K562 (cell line): ENCODE measurements around the gene ECI2. TPM values are rescaled to one million over a fixed set of nuclear protein-coding genes. Genes with fewer than 3 reads are reported as not detected.

Experiments used
- ATAC-seq: fragments of 200-7000 bp; cut with Tn5 transposase; 3 replicates; pipeline ENCODE4 v1.9.1; 2020; ENCODE audit warnings: moderate library complexity
- BruUV-seq: library from RNA; stranded (reverse); fragments of 400-500 nt; replicated peaks from 2 replicates; lab custom pipeline; 2021; lab: Mats Ljungman, UMichigan
- CTCF ChIA-PET: fragments of 300-600 bp; formaldehyde crosslinking; extraction: SDS; loops from one replicate; lab custom pipeline; 2021; ENCODE audit warnings: low intra/inter-chr PET ratio; lab: Yijun Ruan, JAX
- POLR2A ChIA-PET: fragments of 300-600, 350-650 bp; sonication (Branson Sonifier 250); formaldehyde crosslinking; extraction: SDS; loops from one replicate; lab custom pipeline; 2021; ENCODE audit warnings: antibody characterized with exemption, inconsistent platforms; lab: Yijun Ruan, JAX
- DNase-seq, 4 experiments: peaks; one replicate each; pipeline versions ENCODE4 v3.0.0 to v3.0.0-alpha.2; 2011 to 2018; ENCODE audit warnings: low spot score in 3 of 4, mixed read lengths in 3 of 4; ENCODE audit errors: extremely low read depth in 1 of 4
- FAIRE-seq: peaks from 2 replicates; lab custom pipeline; 2011; peaks lifted over from hg19 to GRCh38; lab: Jason Lieb, UNC
- H2AFZ ChIP-seq: 2 replicates; pipeline ENCODE4 v1.6.0; 2011; ENCODE audit warnings: low read depth, low read length, control low read depth, inconsistent platforms
- H3K27ac ChIP-seq: fragments of 200-600 bp; 3 replicates; pipeline ENCODE4 v1.8.0; 2011; ENCODE audit warnings: low read depth, mild to moderate bottlenecking, control low read depth, inconsistent platforms, low read length, moderate library complexity, mixed read lengths; ENCODE audit errors: extremely low read depth
- H3K27me3 ChIP-seq, 2 experiments: fragments of 300-600 bp in 1 of 2; 2 replicates in 1 of 2; 3 replicates in 1 of 2; pipeline versions ENCODE4 v1.6.0 to v1.8.0; 2011; ENCODE audit warnings: inconsistent platforms in 2 of 2, low read length in 2 of 2, mild to moderate bottlenecking in 1 of 2, mixed read lengths in 1 of 2, moderate library complexity in 1 of 2; ENCODE audit not compliant: control insufficient read depth in 2 of 2, insufficient read depth in 2 of 2
- H3K36me3 ChIP-seq: fragments of 300-600 bp; 3 replicates; pipeline ENCODE4 v1.8.0; 2011; ENCODE audit warnings: mild to moderate bottlenecking, low read length, inconsistent platforms; ENCODE audit not compliant: control insufficient read depth, insufficient read depth
- H3K4me1 ChIP-seq, 2 experiments: fragments of 200-600 bp in 1 of 2; replicated peaks in 1 of 2; 2 replicates in 1 of 2; 3 replicates in 1 of 2; pipeline versions ENCODE4 v1.5.1 to v1.8.0; 2011; ENCODE audit warnings: inconsistent platforms in 2 of 2, low read length in 2 of 2, mild to moderate bottlenecking in 1 of 2, mixed read lengths in 1 of 2, moderate library complexity in 1 of 2; ENCODE audit not compliant: control insufficient read depth in 2 of 2, insufficient read depth in 2 of 2
- H3K4me2 ChIP-seq: 2 replicates; pipeline ENCODE4 v1.6.1; 2011; ENCODE audit warnings: low read length, control low read depth, inconsistent platforms, mixed read lengths; ENCODE audit not compliant: insufficient read depth
- H3K4me3 ChIP-seq: fragments of 200-600 bp; sonication (generic), shearing (Covaris generic); 2 replicates; pipeline ENCODE4 v1.5.1; 2016; ENCODE audit warnings: control low read depth, inconsistent platforms
- H3K79me2 ChIP-seq: fragments of 200-600 bp; 3 replicates; pipeline ENCODE4 v1.8.0; 2011; ENCODE audit warnings: low read length, inconsistent platforms; ENCODE audit not compliant: control insufficient read depth, insufficient read depth
- H3K9ac ChIP-seq, 2 experiments: 2 replicates each; pipeline versions ENCODE4 v1.6.0 to v1.6.1; 2011; ENCODE audit warnings: low read depth in 2 of 2, low read length in 2 of 2, control low read depth in 1 of 2, inconsistent platforms in 1 of 2, mild to moderate bottlenecking in 1 of 2, mixed read lengths in 1 of 2; ENCODE audit not compliant: insufficient read depth in 1 of 2
- H3K9me1 ChIP-seq: one replicate; pipeline ENCODE4 v1.6.0; 2011; ENCODE audit warnings: inconsistent platforms, mild to moderate bottlenecking, low read length, moderate library complexity; ENCODE audit not compliant: control insufficient read depth, insufficient read depth
- H3K9me3 ChIP-seq: replicated peaks from 2 replicates; pipeline ENCODE4 v1.5.1; 2011; ENCODE audit warnings: low read depth, low read length, inconsistent platforms; ENCODE audit not compliant: control insufficient read depth, insufficient read depth
- H4K20me1 ChIP-seq: replicated peaks from 2 replicates; pipeline ENCODE4 v1.6.1; 2011; ENCODE audit warnings: low read length, inconsistent platforms, mixed read lengths; ENCODE audit not compliant: control insufficient read depth, insufficient read depth
- E2F3 ChIP-seq: fragments of 250-450 bp; sonication (Bioruptor Pico); IDR thresholded peaks from 2 replicates; pipeline ENCODE4 v1.4.0; 2020; ENCODE audit warnings: mild to moderate bottlenecking
- FOXM1 ChIP-seq, 2 experiments: fragments of 450-650 bp in 1 of 2; sonication (generic) in 1 of 2; formaldehyde crosslinking in 1 of 2; IDR thresholded peaks; 2 replicates each; pipeline versions ENCODE4 v1.6.1 to v1.9.0; 2017 to 2022; ENCODE audit warnings: low read depth in 2 of 2, mild to moderate bottlenecking in 2 of 2, missing genetic modification reagents in 1 of 2, moderate library complexity in 1 of 2
- GABPA ChIP-seq: fragments of 200-800 bp; sonication (Bioruptor generic); conservative IDR thresholded peaks from 2 replicates; pipeline ENCODE4 v1.6.1; 2016; ENCODE audit warnings: low read depth, missing genetic modification characterization, missing compliant biosample characterization
- NR2F6 ChIP-seq: fragments of 450-650 bp; formaldehyde crosslinking; IDR thresholded peaks from 2 replicates; pipeline ENCODE4 v1.4.0; 2020; ENCODE audit warnings: mild to moderate bottlenecking
- RBM15 ChIP-seq: fragments of 200-400 bp; formaldehyde crosslinking; IDR thresholded peaks from 2 replicates; pipeline ENCODE4 v1.6.1; 2018; ENCODE audit warnings: mild to moderate bottlenecking, low read length, moderate library complexity; ENCODE audit not compliant: insufficient read depth
- TCF3 ChIP-seq: sonication (generic); formaldehyde crosslinking; IDR thresholded peaks from 2 replicates; pipeline ENCODE4 v1.4.0; 2020; ENCODE audit warnings: mild to moderate bottlenecking, missing genetic modification reagents
- TFE3 ChIP-seq: fragments of 450-650 bp; formaldehyde crosslinking; IDR thresholded peaks from 2 replicates; pipeline ENCODE4 v1.4.0; 2020; ENCODE audit warnings: mild to moderate bottlenecking, mixed read lengths
- THAP12 ChIP-seq: fragments of 250-450 bp; sonication (Bioruptor Pico); IDR thresholded peaks from 2 replicates; pipeline ENCODE4 v1.9.0; 2021; ENCODE audit warnings: mild to moderate bottlenecking, inconsistent platforms
- ZNF324 ChIP-seq: fragments of 250-450 bp; sonication (Bioruptor Pico); IDR thresholded peaks from 2 replicates; pipeline ENCODE4 v1.4.0; 2020; ENCODE audit warnings: mild to moderate bottlenecking
- WGBS: fragments of 100-300 bp; shearing (Covaris generic); methylation state at CpG from one replicate; pipeline ENCODE4 v1.1.6; 2016; ENCODE audit warnings: low coverage, mixed read lengths; ENCODE audit not compliant: insufficient coverage; ENCODE audit errors: missing lambda C conversion rate; 5-methylcytosine and 5-hydroxymethylcytosine counted together
- in situ Hi-C: fragments of 300-500 bp; cut with MboI; formaldehyde crosslinking; loops from 4 replicates; pipeline ENCODE4 v1.15.0; 2018; ENCODE audit warnings: inconsistent platforms, mixed read lengths
- intact Hi-C: fragments of 100-400 bp; cut with micrococcal nuclease; formaldehyde crosslinking; loops from 2 replicates; pipeline ENCODE4 v1.14.2; 2022
- polyA plus RNA-seq, 8 experiments: library from polyadenylated mRNA; depleted of rRNA in 4 of 8; stranded (reverse) in 5 of 8; unstranded in 3 of 8; fragments of >200 nt; fragmentation: Nextera tagmentation in 2 of 8; fragmentation: Illumina TruSeq in 1 of 8; extraction: Ambion mirVana in 2 of 8; extraction: Trizol in 1 of 8; gene quantifications; 2 replicates each; pipeline versions ENCODE4 v1.2.1 to v1.2.3, GENCODE V29; 2011 to 2014; ENCODE audit warnings: inconsistent platforms in 1 of 8, missing spikeins in 1 of 8
- total RNA-seq, 7 experiments: library from RNA; depleted of rRNA in 6 of 7; stranded (reverse); fragments of >200 nt in 6 of 7; fragmentation: Illumina TruSeq in 2 of 7; extraction: Trizol in 2 of 7; gene quantifications; 2 replicates each; pipeline versions ENCODE4 v1.2.1 to v1.2.3, GENCODE V29; 2011 to 2021; ENCODE audit warnings: low replicate concordance in 1 of 7
- TF ChIP-seq, protein P1 (sequence below): fragments of 250-450 bp; sonication (Bioruptor Pico); IDR thresholded peaks from 2 replicates; pipeline ENCODE4 v1.4.0; 2020

ECI2 gene
- total and polyA plus RNA-seq, 9 of the 15 experiments (the other 6 are each of a cell fraction or from before 2014, with no cell fraction given), result 80.7 to 377 (median 142) TPM

DNA sequence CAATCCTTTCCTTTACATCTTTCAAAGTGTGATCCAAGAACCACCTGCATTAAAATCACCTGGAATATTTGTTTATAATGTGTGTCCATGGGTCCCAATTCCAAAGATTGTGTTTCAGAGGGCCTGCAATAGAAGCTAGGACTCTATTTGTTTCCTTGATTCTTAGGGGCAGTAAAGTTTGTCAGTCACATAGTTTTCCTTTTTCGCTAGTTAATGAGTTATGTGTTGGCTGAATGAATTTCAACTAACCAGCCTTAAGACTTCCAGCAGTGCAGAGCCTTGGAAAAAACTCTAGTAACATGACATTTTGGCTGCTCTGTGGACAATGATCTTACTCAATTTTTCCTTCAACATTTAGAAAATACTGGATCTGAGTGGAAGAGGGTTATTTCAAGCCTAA lies 67.7 kb downstream of the ECI2 start:
- Histone ChIP-seq H4K20me1 (no peaks in the 10 kb centered on the region), H3K4me2 (no peak overlapping the region), H3K27me3 (no peaks in the 10 kb centered on the region), H3K79me2 (no peaks in the 10 kb centered on the region), H3K9me1 (no peaks in the 10 kb centered on the region), H3K4me1 (peaks cover 0 to 2% of the 10 kb centered on the region in 2 experiments; a peak in 1 of 5 replicates), H3K36me3 (peaks cover 30% of the 10 kb centered on the region; the same call in 2 of the 3 replicates), H3K4me3 (no peak overlapping the region), H3K27ac (no peak overlapping the region), H3K9me3 (no peaks in the 10 kb centered on the region), H3K9ac (no peak overlapping the region), H2AFZ (no peak overlapping the region)
- FAIRE-seq, result no peak
- no TSS peak for BruUV-seq
- ChIA-PET POLR2A (interaction anchor here (0.8 to 1.3 kb wide), 3 partner anchors 8 to 111 kb away, joined by 3 to 5 read pairs (median 3); no protein-coding TSS in a partner anchor), CTCF (no interaction called here)
- in situ Hi-C loops (no loop called here), intact Hi-C loops (no loop called here)
- 68% methylated on average over 1 of the region's 1 CpG for WGBS
- DNase-seq, result no peak
- ATAC-seq, result no peak
- TF ChIP-seq GABPA (tag) (no peak), FOXM1 (IDR thresholded peaks at IDR 0.05; ENCODE audit: low read depth) (no peak), FOXM1 (CRISPR knock-in tag; IDR thresholded peaks at IDR 0.05; ENCODE audit: low read depth) (no peak), TCF3 (CRISPR knock-in tag) (no peak), NR2F6 (CRISPR knock-in tag) (no peak), E2F3 (no peak), TFE3 (CRISPR knock-in tag) (no peak), THAP12 (CRISPR knock-in tag) (no peak), RBM15 (no peak), ZNF324 (CRISPR knock-in tag) (no peak)
- TF ChIP-seq, protein P1, sequence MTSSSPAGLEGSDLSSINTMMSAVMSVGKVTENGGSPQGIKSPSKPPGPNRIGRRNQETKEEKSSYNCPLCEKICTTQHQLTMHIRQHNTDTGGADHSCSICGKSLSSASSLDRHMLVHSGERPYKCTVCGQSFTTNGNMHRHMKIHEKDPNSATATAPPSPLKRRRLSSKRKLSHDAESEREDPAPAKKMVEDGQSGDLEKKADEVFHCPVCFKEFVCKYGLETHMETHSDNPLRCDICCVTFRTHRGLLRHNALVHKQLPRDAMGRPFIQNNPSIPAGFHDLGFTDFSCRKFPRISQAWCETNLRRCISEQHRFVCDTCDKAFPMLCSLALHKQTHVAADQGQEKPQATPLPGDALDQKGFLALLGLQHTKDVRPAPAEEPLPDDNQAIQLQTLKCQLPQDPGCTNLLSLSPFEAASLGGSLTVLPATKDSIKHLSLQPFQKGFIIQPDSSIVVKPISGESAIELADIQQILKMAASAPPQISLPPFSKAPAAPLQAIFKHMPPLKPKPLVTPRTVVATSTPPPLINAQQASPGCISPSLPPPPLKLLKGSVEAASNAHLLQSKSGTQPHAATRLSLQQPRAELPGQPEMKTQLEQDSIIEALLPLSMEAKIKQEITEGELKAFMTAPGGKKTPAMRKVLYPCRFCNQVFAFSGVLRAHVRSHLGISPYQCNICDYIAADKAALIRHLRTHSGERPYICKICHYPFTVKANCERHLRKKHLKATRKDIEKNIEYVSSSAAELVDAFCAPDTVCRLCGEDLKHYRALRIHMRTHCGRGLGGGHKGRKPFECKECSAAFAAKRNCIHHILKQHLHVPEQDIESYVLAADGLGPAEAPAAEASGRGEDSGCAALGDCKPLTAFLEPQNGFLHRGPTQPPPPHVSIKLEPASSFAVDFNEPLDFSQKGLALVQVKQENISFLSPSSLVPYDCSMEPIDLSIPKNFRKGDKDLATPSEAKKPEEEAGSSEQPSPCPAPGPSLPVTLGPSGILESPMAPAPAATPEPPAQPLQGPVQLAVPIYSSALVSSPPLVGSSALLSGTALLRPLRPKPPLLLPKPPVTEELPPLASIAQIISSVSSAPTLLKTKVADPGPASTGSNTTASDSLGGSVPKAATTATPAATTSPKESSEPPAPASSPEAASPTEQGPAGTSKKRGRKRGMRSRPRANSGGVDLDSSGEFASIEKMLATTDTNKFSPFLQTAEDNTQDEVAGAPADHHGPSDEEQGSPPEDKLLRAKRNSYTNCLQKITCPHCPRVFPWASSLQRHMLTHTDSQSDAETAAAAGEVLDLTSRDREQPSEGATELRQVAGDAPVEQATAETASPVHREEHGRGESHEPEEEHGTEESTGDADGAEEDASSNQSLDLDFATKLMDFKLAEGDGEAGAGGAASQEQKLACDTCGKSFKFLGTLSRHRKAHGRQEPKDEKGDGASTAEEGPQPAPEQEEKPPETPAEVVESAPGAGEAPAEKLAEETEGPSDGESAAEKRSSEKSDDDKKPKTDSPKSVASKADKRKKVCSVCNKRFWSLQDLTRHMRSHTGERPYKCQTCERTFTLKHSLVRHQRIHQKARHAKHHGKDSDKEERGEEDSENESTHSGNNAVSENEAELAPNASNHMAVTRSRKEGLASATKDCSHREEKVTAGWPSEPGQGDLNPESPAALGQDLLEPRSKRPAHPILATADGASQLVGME (CRISPR knock-in tag), result no peak
